Measurements from ENCODE around the gene IL19.

Gene IL19

GRCh38 chr1:206790502-206791250 lies 20.1 kb downstream of the IL19 start:
- in situ Hi-C loops (cut with MboI; ENCODE audit: low sequenced_read_pairs), result no loop called here
- Histone ChIP-seq H3K27me3 (ENCODE audit: low read depth) (0 out of 2 replicates have a peak, but pooled peaks cover 4% of the 10 kb centered on the region), H3K9me3 (no peaks in the 10 kb centered on the region), H3K36me3 (replicated peaks) (no peaks in the 10 kb centered on the region), H3K4me3 (no peak overlapping the region), H3K4me1 (no peaks in the 10 kb centered on the region)
- DNase-seq (ENCODE audit: low spot score in 2 of 2), result no peak

GRCh38 chr1:206792939-206793607 lies 22.5 kb downstream of the IL19 start:
- no peaks in the 10 kb centered on the region for H3K9me3 ChIP-seq
- in situ Hi-C loops (cut with MboI; ENCODE audit: low sequenced_read_pairs), result no loop called here
- no peaks in the 10 kb centered on the region for H3K4me1 ChIP-seq
- no peak for DNase-seq (ENCODE audit: low spot score in 2 of 2)
- H3K36me3 ChIP-seq (replicated peaks), result no peaks in the 10 kb centered on the region
- H3K27me3 ChIP-seq (ENCODE audit: low read depth), result peaks cover 4% of the 10 kb centered on the region; the same call in 1 of the 2 replicates
- H3K4me3 ChIP-seq, result no peak overlapping the region

- no peak for DNase-seq (ENCODE audit: low spot score in 2 of 2)
- Histone ChIP-seq H3K4me3 (no peak overlapping the region), H3K9me3 (no peaks in the 10 kb centered on the region), H3K27me3 (ENCODE audit: low read depth) (peaks cover 4% of the 10 kb centered on the region; the same call in 1 of the 2 replicates), H3K4me1 (no peaks in the 10 kb centered on the region), H3K36me3 (replicated peaks) (no peaks in the 10 kb centered on the region)
- in situ Hi-C loops (cut with MboI; ENCODE audit: low sequenced_read_pairs), result no loop called here
These were observed 23.0 kb downstream of the IL19 start for GRCh38 chr1:206793620-206794019.

- DNase-seq (ENCODE audit: low spot score in 2 of 2), result no peak
- no peak overlapping the region for H3K4me3 ChIP-seq
- H3K9me3 ChIP-seq, result no peaks in the 10 kb centered on the region
- in situ Hi-C loops (cut with MboI; ENCODE audit: low sequenced_read_pairs), result no loop called here
- no peaks in the 10 kb centered on the region for H3K36me3 ChIP-seq (replicated peaks)
- peaks cover 5% of the 10 kb centered on the region; the same call in 1 of the 2 replicates for H3K27me3 ChIP-seq (ENCODE audit: low read depth)
- H3K4me1 ChIP-seq, result no peaks in the 10 kb centered on the region
These were observed 23.8 kb downstream of the IL19 start for GRCh38 chr1:206794294-206794908.

- H3K4me3 ChIP-seq, result no peak overlapping the region
- H3K36me3 ChIP-seq (replicated peaks), result no peaks in the 10 kb centered on the region
- no peaks in the 10 kb centered on the region for H3K9me3 ChIP-seq
- in situ Hi-C loops (cut with MboI; ENCODE audit: low sequenced_read_pairs), result no loop called here
- no peak for DNase-seq (ENCODE audit: low spot score in 2 of 2)
- peaks cover 4% of the 10 kb centered on the region; the same call in 1 of the 2 replicates for H3K27me3 ChIP-seq (ENCODE audit: low read depth)
- no peaks in the 10 kb centered on the region for H3K4me1 ChIP-seq
These were observed 25.5 kb downstream of the IL19 start for GRCh38 chr1:206796116-206796515.

- H3K36me3 ChIP-seq (replicated peaks), result no peaks in the 10 kb centered on the region
- H3K27me3 ChIP-seq (ENCODE audit: low read depth), result peaks cover 4% of the 10 kb centered on the region; the same call in 1 of the 2 replicates
- no peak overlapping the region for H3K4me3 ChIP-seq
- in situ Hi-C loops (cut with MboI; ENCODE audit: low sequenced_read_pairs), result no loop called here
- H3K4me1 ChIP-seq, result no peaks in the 10 kb centered on the region
- no peaks in the 10 kb centered on the region for H3K9me3 ChIP-seq
- DNase-seq (ENCODE audit: low spot score in 2 of 2), result no peak
These were observed 26.4 kb downstream of the IL19 start for GRCh38 chr1:206796981-206797402.

GRCh38 chr1:206797534-206798383 lies 27.2 kb downstream of the IL19 start:
- H3K36me3 ChIP-seq (replicated peaks), result no peaks in the 10 kb centered on the region

GRCh38 chr1:206798384-206798996 lies 27.9 kb downstream of the IL19 start:
- peaks cover 4% of the 10 kb centered on the region; the same call in 1 of the 2 replicates for H3K27me3 ChIP-seq (ENCODE audit: low read depth)
- no peaks in the 10 kb centered on the region for H3K9me3 ChIP-seq
- DNase-seq (ENCODE audit: low spot score in 2 of 2), result no peak
- H3K4me3 ChIP-seq, result no peak overlapping the region
- in situ Hi-C loops (cut with MboI; ENCODE audit: low sequenced_read_pairs), result no loop called here
- H3K4me1 ChIP-seq, result no peaks in the 10 kb centered on the region
- H3K36me3 ChIP-seq (replicated peaks), result no peaks in the 10 kb centered on the region

More at GRCh38 chr1:206797534-206798383, 27.2 kb downstream of the IL19 start:
- Histone ChIP-seq H3K4me3 (no peak overlapping the region), H3K9me3 (no peaks in the 10 kb centered on the region), H3K4me1 (no peaks in the 10 kb centered on the region), H3K27me3 (ENCODE audit: low read depth) (peaks cover 4% of the 10 kb centered on the region; the same call in 1 of the 2 replicates)
- peak; percentile 10 to 51 for DNase-seq (ENCODE audit: low spot score in 2 of 2)
- in situ Hi-C loops (cut with MboI; ENCODE audit: low sequenced_read_pairs), result no loop called here

- Histone ChIP-seq H3K4me3 (no peak overlapping the region), H3K27me3 (ENCODE audit: low read depth) (peaks cover 4% of the 10 kb centered on the region; the same call in 1 of the 2 replicates), H3K36me3 (replicated peaks) (no peaks in the 10 kb centered on the region), H3K9me3 (no peaks in the 10 kb centered on the region), H3K4me1 (no peaks in the 10 kb centered on the region)
- no peak for DNase-seq (ENCODE audit: low spot score in 2 of 2)
- in situ Hi-C loops (cut with MboI; ENCODE audit: low sequenced_read_pairs), result no loop called here
These were observed 28.7 kb downstream of the IL19 start for GRCh38 chr1:206799311-206799710.

- in situ Hi-C loops (cut with MboI; ENCODE audit: low sequenced_read_pairs), result loop anchor here (10.0 kb wide), 1 partner anchor 56 kb away; no protein-coding TSS in a partner anchor
- Histone ChIP-seq H3K9me3 (no peaks in the 10 kb centered on the region), H3K4me3 (no peak overlapping the region), H3K27me3 (ENCODE audit: low read depth) (peaks cover 4% of the 10 kb centered on the region; the same call in 1 of the 2 replicates), H3K36me3 (replicated peaks) (no peaks in the 10 kb centered on the region), H3K4me1 (no peaks in the 10 kb centered on the region)
- no peak for DNase-seq (ENCODE audit: low spot score in 2 of 2)
These were observed 29.8 kb downstream of the IL19 start for GRCh38 chr1:206800411-206800810.

- no peaks in the 10 kb centered on the region for H3K4me1 ChIP-seq
- in situ Hi-C loops (cut with MboI; ENCODE audit: low sequenced_read_pairs), result loop anchor here (10.0 kb wide), 1 partner anchor 56 kb away; no protein-coding TSS in a partner anchor
- no peak overlapping the region for H3K4me3 ChIP-seq
- no peaks in the 10 kb centered on the region for H3K36me3 ChIP-seq (replicated peaks)
- DNase-seq (ENCODE audit: low spot score in 2 of 2), result no peak
- peaks cover 4% of the 10 kb centered on the region; the same call in 1 of the 2 replicates for H3K27me3 ChIP-seq (ENCODE audit: low read depth)
- no peaks in the 10 kb centered on the region for H3K9me3 ChIP-seq
These were observed 30.3 kb downstream of the IL19 start for GRCh38 chr1:206800891-206801290.

- H3K27me3 ChIP-seq (ENCODE audit: low read depth), result peaks cover 4% of the 10 kb centered on the region; the same call in 1 of the 2 replicates
- no peaks in the 10 kb centered on the region for H3K9me3 ChIP-seq
- no peak overlapping the region for H3K4me3 ChIP-seq
- in situ Hi-C loops (cut with MboI; ENCODE audit: low sequenced_read_pairs), result loop anchor here (10.0 kb wide), 1 partner anchor 57 kb away; no protein-coding TSS in a partner anchor
- H3K4me1 ChIP-seq, result no peaks in the 10 kb centered on the region
- no peak for DNase-seq (ENCODE audit: low spot score in 2 of 2)
- no peaks in the 10 kb centered on the region for H3K36me3 ChIP-seq (replicated peaks)
These were observed 30.9 kb downstream of the IL19 start for GRCh38 chr1:206801467-206801866.
